Dedifferentiated amniotic fluid mesenchymal stem cell (primary cell): ENCODE data around the gene VSIG10L2.

Experiments
- DNase-seq: peaks from one replicate; pipeline ENCODE4 v3.0.0-alpha.2; 2016; ENCODE audit errors: extremely low spot score

The VSIG10L2 gene

GRCh38 chr11:125947419-125948277 is 1.8 kb downstream of the VSIG10L2 start:
- DNase-seq: no peak

GRCh38 chr11:125948278-125949051 is 2.6 kb downstream of the VSIG10L2 start:
- DNase-seq: no peak

GRCh38 chr11:125949271-125950177 is 3.7 kb downstream of the VSIG10L2 start:
- DNase-seq: no peak

- no peak for DNase-seq
These were observed 4.3 kb downstream of the VSIG10L2 start for GRCh38 chr11:125950178-125950490.

- DNase-seq: no peak
These were observed 5.1 kb downstream of the VSIG10L2 start for GRCh38 chr11:125950696-125951651.

GRCh38 chr11:125951731-125952130 is 5.9 kb downstream of the VSIG10L2 start:
- no peak for DNase-seq

GRCh38 chr11:125952559-125952958 is 6.7 kb downstream of the VSIG10L2 start:
- DNase-seq: no peak

DNA sequence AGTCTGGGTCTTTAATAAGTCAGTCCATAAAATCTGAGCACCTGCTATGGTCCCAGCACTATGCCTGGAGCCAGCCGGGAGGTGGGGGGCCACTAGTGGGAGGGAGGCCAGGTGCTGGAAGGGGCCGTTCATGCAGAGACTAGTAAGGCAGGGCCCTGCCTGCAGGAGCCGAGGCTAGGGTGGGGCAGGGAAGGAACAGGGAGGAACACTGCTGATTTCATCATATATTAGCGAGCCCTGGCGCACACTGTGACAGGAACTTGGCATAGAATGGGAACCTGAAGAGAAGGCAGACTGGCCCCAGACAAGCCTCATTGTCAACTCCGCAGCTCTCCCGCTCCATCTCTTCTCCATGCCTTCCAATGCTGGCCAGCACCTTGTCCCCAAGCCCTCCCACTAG is 7.1 kb downstream of the VSIG10L2 start:
- no peak for DNase-seq

GRCh38 chr11:125953401-125953935 is 7.6 kb downstream of the VSIG10L2 start:
- no peak for DNase-seq

DNA sequence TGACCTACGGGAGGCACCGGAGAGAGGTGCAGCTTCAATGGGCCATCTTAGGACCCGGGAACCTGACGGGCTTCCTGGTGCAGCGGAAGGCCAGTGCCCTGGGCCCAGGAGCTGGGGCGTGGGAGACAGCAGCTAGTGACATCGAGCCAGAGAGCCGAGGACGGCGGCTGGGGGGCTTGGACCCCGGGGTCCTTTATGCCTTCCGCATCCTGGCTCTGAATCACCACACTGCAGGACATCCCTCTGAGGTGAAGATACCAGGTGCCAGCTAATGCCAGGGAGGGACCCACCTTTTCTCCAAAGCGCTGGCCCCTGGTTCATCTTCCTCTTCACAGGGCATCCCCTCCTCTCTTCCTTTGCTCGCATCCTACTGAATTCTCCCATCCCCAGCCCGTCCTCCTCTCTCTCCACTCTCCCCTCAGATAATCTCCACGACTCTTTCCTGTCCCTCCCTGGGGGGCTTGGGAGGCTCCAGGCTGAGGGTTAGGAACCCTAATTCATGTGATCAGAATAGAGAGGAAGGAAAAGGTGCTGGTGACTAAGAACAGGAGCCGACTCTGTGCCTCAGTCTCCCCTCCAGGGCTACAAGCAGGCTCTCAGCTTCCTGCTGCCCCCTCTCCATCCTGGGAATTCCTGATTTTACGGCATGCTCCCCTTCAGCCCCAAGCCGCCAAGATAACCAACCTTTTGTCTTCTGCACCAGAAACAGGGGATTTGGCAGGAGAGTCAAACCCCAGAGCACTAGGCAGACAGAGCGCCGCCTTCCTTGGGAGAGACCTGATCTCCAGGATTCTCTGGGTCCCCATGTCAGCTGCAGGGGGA is 8.5 kb downstream of the VSIG10L2 start:
- DNase-seq: no peak

GRCh38 chr11:125954945-125955640 is 9.2 kb downstream of the VSIG10L2 start:
- DNase-seq: no peak

GRCh38 chr11:125955856-125956255 is 10.0 kb downstream of the VSIG10L2 start:
- no peak for DNase-seq

GRCh38 chr11:125956391-125957134 is 10.7 kb downstream of the VSIG10L2 start:
- no peak for DNase-seq

DNA sequence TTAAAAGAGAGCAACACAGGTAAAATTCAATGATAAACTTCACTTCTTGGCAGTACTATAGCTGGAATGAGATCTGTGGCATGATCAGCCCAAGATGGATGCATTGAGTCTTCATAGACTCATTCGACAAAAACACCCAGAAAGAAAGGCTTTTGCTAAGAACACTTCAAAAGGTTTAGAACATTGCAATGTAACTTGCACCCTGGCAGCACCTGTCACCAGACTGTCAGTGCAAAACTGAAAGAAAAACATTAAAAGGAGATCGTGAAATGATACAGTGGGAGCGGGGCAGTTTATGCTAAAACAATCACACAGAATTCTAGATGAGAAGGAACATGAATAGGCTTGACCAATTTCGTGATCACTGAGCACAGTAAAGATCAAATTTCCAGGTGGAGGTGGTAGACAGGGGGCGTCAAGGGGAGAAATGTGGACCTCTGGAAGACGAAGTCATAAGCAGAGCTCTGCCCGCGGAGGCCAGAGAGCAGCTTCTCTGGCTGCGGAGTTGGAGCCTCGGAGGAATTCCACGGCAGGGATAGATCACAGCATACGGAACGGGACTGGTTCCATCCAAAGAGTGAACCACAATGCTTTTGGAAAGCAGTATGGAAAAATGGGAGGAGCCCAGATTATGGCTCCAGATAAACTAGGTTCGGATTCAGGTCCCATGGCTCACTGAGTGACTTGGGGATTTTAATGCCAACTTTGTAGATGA is 11.9 kb downstream of the VSIG10L2 start:
- no peak for DNase-seq

DNA sequence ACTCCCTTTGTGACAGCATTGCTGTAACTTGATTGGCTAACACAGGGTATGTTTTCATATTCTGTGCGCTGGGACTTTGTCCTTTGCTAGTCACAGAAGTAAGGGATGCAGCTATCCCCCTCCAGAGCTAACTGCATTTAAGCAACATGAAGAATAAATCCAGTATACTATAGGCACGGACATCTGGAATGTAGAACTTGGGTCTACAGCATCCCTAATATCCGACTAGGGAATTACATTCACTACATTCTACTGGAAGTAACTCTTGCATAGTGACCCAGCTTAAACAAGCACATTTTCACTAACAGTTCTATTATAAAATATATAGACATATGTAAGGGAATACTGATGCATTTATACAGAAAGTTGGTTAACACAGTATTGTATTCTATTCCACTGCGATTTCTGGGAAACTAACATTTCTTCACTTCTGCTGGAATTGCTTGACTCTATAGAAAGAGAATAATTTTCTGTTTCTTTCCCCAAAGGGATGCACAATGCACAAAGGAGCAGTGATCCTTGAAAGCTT is 13.1 kb downstream of the VSIG10L2 start:
- no peak for DNase-seq

DNA sequence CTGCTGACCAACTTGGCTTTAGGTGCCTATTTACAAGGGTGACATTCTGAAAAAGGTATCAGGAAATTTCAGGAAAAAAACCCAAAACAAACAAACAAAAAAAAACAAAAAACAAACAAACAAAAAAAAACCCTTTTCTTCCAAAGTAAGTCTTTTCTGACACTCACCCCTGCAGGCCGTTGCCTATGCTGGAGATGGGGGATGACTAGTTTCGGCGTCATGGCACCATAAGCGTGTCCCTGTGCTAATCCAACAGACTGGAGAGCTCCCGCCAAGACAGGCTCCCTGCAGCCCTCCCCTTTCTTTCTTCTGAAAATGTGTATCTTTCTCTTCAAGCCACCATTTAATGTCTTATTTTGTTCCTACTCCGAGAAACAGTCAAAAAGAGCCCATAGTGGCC is 13.7 kb downstream of the VSIG10L2 start:
- no peak for DNase-seq

GRCh38 chr11:125959931-125960330 is 14.1 kb downstream of the VSIG10L2 start:
- DNase-seq: no peak

DNA sequence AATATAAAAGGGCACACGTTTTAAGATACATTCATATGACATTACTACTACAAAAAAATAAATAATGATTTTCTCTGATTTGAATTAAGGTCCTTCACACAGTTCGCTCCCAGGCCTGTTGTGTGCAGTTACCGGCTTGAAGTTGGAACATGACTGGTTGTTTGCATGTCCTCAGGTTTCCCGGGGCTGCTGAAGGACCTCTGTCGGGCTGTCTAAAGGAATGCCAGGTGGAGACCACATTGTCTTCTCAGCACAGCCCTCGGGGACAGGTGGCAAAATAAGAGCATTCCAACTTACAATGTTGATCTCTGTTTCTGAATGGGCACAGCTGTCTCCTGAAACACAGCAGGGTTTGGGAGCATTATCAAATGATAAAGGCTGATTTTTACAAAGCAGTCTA is 14.9 kb downstream of the VSIG10L2 start:
- no peak for DNase-seq
